Lower leg skin (tissue), 4 donors: ENCODE measurements around the gene SLC39A7. TPM values are rescaled to one million over a fixed set of nuclear protein-coding genes. Genes with fewer than 3 reads are reported as not detected.

ENCODE experiments used
- DNase-seq, 2 donors: peaks; one replicate each; pipeline ENCODE4 v3.0.0-alpha.2; 2019; ENCODE audit warnings: low spot score in 2 of 2
- H3K4me3 ChIP-seq: fragments of 200-600 bp; sonication (generic); 2 replicates; pipeline ENCODE4 v1.5.1; 2017; ENCODE audit warnings: mild to moderate bottlenecking, low read depth; ENCODE audit not compliant: poor library complexity, severe bottlenecking
- CTCF ChIP-seq, 3 donors: fragments of 450-650 bp; IDR thresholded peaks; one replicate each; pipeline ENCODE4 v1.5.1; 2016; ENCODE audit warnings: antibody characterized with exemption in 3 of 3, mild to moderate bottlenecking in 3 of 3, moderate library complexity in 2 of 3
- POLR2A ChIP-seq, 2 donors: fragments of 450-650 bp; IDR thresholded peaks; one replicate each; pipeline ENCODE4 v1.6.1; 2016 to 2017; ENCODE audit warnings: antibody characterized with exemption in 2 of 2, mild to moderate bottlenecking in 1 of 2, moderate library complexity in 1 of 2
- WGBS, 2 donors: methylation state at CpG; one replicate each; pipeline ENCODE4 v1.1.5; 2018; 5-methylcytosine and 5-hydroxymethylcytosine counted together
- intact Hi-C: fragments of 100-400 bp; cut with DNase I; formaldehyde crosslinking; loops from one replicate; pipeline ENCODE4 v1.15.0; 2023; ENCODE audit warnings: low total_unique reads
- total RNA-seq, 4 donors: library from RNA; depleted of rRNA; stranded (reverse); fragments of >200 nt; gene quantifications; one replicate each; pipeline ENCODE4 v1.1.0, GENCODE V29; 2016

The SLC39A7 gene
- total RNA-seq, 4 donors from 2014 or later, result 35.4 to 52.7 (median 39.1) TPM

- intact Hi-C loops, result no loop called here
- TF ChIP-seq POLR2A (IDR thresholded peaks at IDR 0.05) (no peak), CTCF (IDR thresholded peaks at IDR 0.05) (no peak)
- DNase-seq, result peak in 1 of 2 donors; percentile 94
- 1 to 3% methylated on average over 18 of the region's 26 CpGs for WGBS, 2 donors
- peak overlapping the region; percentile 95 for H3K4me3 ChIP-seq
These were observed 914 bp upstream of the SLC39A7 start for GRCh38 chr6:33199687-33200218.

- intact Hi-C loops, result no loop called here
- WGBS, 2 donors, result 6 to 7% methylated on average over 14 of the region's 14 CpGs
- H3K4me3 ChIP-seq, result peak overlapping the region; percentile 95
- TF ChIP-seq POLR2A (IDR thresholded peaks at IDR 0.05) (no peak), CTCF (IDR thresholded peaks at IDR 0.05) (no peak)
- DNase-seq, result no peak
These were observed 479 bp downstream of the SLC39A7 start for GRCh38 chr6:33201147-33201545.

GRCh38 chr6:33201935-33202334 lies 1.3 kb downstream of the SLC39A7 start:
- no peak for DNase-seq
- intact Hi-C loops, result no loop called here
- 81 to 88% methylated on average over 6 of the region's 6 CpGs for WGBS, 2 donors
- no peak for TF ChIP-seq POLR2A (IDR thresholded peaks at IDR 0.05)
- no peak for TF ChIP-seq CTCF (IDR thresholded peaks at IDR 0.05)
- H3K4me3 ChIP-seq, result no peak overlapping the region

GRCh38 chr6:33202799-33203198 lies 2.1 kb downstream of the SLC39A7 start:
- no peak overlapping the region for H3K4me3 ChIP-seq
- TF ChIP-seq POLR2A (IDR thresholded peaks at IDR 0.05) (no peak), CTCF (IDR thresholded peaks at IDR 0.05) (no peak)
- intact Hi-C loops, result no loop called here
- DNase-seq, result peak in 1 of 2 donors; percentile 79
- WGBS, 2 donors, result 90% methylated on average over 6 of the region's 6 CpGs

GRCh38 chr6:33203443-33204164 lies 2.9 kb downstream of the SLC39A7 start:
- intact Hi-C loops, result no loop called here
- 91 to 94% methylated on average over 7 of the region's 7 CpGs for WGBS, 2 donors
- TF ChIP-seq POLR2A (IDR thresholded peaks at IDR 0.05) (no peak), CTCF (IDR thresholded peaks at IDR 0.05) (no peak)
- no peak for DNase-seq
- H3K4me3 ChIP-seq, result no peak overlapping the region

GRCh38 chr6:33204165-33204414 lies 3.4 kb downstream of the SLC39A7 start:
- TF ChIP-seq CTCF (IDR thresholded peaks at IDR 0.05) (no peak), POLR2A (IDR thresholded peaks at IDR 0.05) (no peak)

More at GRCh38 chr6:33204165-33204414, 3.4 kb downstream of the SLC39A7 start:
- intact Hi-C loops, result no loop called here
- H3K4me3 ChIP-seq, result no peak overlapping the region
- no peak for DNase-seq
- 4 to 8% methylated on average over 4 of the region's 4 CpGs for WGBS, 2 donors
